Muscle of arm (tissue), 12 donors: ENCODE measurements around the gene EMB. TPM values are rescaled to one million over a fixed set of nuclear protein-coding genes. Genes with fewer than 3 reads are reported as not detected.

ENCODE experiments used
- polyA plus RNA-seq, 12 donors: library from polyadenylated mRNA; unstranded; fragments of 120-200 nt; gene quantifications; one replicate each; pipeline ENCODE4 v1.2.1, GENCODE V29; 2013; ENCODE audit not compliant: insufficient read length in 12 of 12

Gene EMB
- polyA plus RNA-seq, 12 donors = 1.7 to 17.1 (median 3.5) TPM; not detected in 1

Other genes with a start within 250 kb of the EMB start
- 10 to 100 TPM in 8 of 12 donors, 1 to 10 TPM in 3, not detected in 1; 6.7 to 27.3 (median 12.7) TPM for gene PARP8, start 225.3 kb upstream of the EMB start, polyA plus RNA-seq